Mononuclear cell (primary cell): Measurements from ENCODE around the gene NBEAL1. TPM values are rescaled to one million over a fixed set of nuclear protein-coding genes. Genes with fewer than 3 reads are reported as not detected.

Experiments used
- H3K27me3 ChIP-seq: 2 replicates; pipeline ENCODE4 v1.6.0; 2011; ENCODE audit warnings: low read length, control low read depth; ENCODE audit not compliant: insufficient read depth
- H3K4me1 ChIP-seq: 2 replicates; pipeline ENCODE4 v1.5.1; 2011; ENCODE audit warnings: mild to moderate bottlenecking, low read length, control low read depth; ENCODE audit not compliant: insufficient read depth
- H3K4me3 ChIP-seq: 2 replicates; pipeline ENCODE4 v1.5.1; 2011; ENCODE audit warnings: mild to moderate bottlenecking, low read length, moderate library complexity
- H3K9me3 ChIP-seq: 2 replicates; pipeline ENCODE4 v1.5.1; 2011; ENCODE audit warnings: low read depth, mild to moderate bottlenecking, control low read depth, low read length
- total RNA-seq: library from RNA; depleted of rRNA; stranded (reverse); fragments of >200 nt; gene quantifications from one replicate; pipeline ENCODE4 v1.2.3, GENCODE V29; 2012

The NBEAL1 gene
- total RNA-seq, 1 donor, result 8.4 TPM

DNA sequence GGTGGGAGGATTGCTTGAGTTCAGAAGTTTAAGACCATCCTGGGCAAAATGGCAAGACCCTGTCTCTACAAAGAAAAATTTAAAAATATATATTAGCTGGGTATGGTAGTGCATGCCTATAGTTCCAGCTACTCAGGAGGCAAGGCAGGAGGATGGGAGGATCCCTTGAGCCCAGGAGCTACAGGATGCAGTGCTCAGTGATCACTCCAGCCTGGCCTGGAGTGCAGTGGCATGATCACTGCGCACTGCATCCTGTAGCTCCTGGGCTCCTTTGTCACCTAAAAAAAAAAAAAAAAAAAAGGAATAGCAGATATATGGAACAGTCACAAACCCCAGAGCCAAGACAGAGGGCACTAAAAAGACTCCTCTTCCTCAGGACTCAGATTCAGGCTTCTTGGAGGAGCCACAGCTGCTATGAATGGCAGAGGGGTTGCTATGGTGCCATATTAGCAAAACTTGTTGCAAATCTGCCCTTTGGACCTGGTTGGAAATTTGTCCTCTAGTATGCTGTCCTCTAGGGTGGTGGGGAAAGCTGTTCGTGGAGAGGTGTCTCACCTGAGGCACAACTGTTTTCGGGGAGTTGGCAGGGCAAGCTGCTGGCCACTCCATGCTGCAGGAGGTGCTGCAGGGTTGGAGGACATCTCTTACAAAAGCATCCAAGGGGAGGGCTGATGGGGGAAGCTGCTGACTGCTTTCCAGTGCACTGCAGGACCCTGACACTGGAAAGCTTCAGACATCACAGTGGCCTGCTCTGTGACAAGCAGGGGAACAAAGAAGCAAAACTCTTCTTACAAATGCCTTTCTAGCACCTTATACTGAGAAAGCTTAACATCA lies 246.9 kb downstream of the NBEAL1 start:
- no peak overlapping the region for H3K4me3 ChIP-seq
- no peaks in the 10 kb centered on the region for H3K27me3 ChIP-seq
- H3K9me3 ChIP-seq, result no peaks in the 10 kb centered on the region
- H3K4me1 ChIP-seq, result no peaks in the 10 kb centered on the region

Other genes with a start within 250 kb of the NBEAL1 start
- gene ICA1L, start 143.1 kb upstream of the NBEAL1 start, total RNA-seq, result 3.4 TPM
- gene WDR12, start 103.2 kb upstream of the NBEAL1 start, total RNA-seq, result 4.2 TPM
- 12.5 TPM for gene CARF, start 102.6 kb upstream of the NBEAL1 start, total RNA-seq
- 36.8 TPM for gene CYP20A1, start 224.1 kb downstream of the NBEAL1 start, total RNA-seq